ENCODE results near the gene NOC2L.

Gene NOC2L

DNA sequence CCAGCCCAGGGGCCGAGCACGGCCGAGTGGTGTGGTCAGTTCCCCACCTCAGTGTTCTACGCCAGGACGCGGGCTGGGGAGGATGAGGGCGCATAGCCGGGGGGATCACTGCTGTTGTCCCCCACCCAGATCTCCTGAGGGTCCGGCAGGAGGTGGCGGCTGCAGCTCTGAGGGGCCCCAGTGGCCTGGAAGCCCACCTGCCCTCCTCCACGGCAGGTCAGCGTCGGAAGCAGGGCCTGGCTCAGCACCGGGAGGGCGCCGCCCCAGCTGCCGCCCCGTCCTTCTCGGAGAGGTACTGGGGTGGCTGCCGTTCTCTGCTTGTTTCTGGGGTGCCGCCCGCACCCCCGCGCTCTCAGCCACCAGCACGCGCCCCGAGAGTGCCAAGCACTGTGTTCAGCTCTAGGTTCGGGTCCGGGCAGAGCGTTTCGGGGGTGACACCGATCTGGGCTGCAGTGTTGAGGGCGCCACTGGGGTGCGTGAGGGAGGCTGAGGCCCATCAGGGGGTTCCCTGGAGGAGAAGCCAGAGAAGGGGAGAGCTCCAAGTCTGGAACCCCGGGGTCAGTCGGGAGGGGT lies 18.0 kb downstream of the NOC2L start:
- no peak for DNase-seq

DNA sequence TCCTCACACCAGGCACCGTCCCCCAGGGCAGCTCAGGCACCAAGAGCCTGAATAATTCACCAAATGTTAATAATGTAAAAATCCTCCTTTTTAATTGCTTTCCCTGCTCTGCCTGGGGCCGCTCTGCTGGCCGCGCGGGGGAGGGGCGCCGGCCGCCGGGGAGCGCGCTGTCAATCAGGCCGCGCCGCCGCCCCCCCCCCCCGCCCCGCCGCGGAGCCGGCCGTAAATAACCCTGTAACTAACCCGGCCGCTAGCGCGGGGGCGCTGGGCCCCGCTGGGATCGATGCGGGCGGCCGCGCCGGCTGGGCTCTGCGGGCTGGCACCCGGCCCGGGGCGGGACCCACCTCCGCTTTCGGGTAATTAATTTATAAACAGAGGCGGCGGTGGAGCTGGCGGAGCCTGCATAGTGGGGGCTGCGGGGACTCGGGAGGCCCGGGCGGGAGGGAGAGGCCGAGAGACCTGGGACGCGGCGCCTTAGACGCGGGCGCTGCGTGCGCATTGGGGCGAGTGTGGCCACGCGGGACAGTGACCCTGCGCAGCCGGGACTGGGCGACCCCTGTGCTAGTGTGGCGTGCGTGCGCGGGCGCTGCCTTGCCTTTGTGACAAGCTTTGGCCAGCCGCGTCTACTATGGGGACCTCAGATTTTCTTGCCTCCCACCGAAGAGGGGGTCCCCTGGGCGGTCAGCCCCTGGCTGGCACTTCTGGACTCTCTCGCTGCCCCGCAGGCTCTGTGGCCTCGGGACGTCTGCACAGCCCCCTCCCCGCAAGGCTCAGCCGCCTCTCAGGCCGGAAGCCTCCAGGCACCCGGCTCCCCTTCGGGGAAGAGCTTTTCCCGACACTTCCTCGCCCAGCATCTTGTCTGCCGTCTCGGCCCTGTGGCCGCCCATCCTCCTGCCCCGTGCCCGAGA lies 18.7 kb downstream of the NOC2L start:
- peak; percentile 87 for DNase-seq

DNA sequence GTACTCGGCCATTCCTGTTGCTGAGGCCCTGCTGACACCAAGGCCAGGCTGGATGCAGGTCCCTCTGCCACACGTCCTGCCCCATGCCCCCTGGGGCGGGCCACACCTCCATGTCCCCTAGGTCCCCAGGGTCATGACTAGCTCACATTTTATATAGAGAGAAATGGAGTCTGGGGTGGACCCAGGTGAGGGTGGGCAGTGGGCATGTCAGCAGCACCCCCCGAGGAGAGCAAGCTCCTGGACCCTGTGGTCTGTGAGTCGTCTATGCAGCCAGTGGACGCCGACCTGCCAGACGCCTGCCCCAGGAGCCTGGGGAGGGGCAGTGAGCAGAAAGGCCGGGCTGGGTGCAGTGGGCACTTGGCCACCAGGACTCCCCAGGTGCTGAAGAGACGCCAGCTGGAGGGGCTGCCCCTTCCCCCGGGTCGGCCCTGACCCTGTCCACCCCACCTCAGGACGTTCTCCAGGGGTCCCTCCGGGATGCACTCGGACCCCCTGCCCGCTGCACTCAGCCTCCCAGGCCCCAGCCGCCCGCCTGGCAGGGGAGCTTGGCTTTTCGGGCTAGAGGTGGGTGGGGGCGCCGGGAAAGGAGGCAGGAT lies 19.4 kb downstream of the NOC2L start:
- DNase-seq, result peak; percentile 42

DNA sequence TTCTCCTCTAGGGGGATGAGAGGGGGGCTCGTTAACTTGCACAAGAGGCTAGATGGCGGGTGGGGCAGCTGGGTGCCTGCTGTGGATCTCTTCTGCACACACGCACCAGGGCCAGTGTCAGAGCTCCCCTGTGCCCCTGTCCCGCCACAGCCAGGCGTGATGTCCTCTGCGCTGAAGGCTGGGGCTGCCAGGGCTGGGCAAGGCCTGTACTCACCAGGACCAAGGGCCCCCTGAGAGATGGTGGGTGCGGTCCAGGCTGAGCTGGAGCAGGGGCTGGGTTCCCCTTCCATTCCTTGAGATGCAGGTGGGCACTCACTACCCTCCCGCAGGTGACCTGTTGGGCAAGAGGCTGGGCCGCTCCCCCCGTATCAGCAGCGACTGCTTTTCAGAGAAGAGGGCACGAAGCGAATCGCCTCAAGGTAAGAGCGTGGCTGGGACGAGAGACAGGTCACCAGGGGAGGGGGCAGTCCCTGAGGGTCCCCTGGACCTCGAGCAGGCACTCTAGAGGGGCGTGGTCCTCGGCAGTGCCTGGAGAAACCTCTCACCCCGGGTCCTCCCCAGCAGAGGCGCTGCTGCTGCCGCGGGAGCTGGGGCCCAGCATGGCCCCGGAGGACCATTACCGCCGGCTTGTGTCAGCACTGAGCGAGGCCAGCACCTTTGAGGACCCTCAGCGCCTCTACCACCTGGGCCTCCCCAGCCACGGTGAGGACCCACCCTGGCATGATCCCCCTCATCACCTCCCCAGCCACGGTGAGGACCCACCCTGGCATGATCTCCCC lies 20.2 kb downstream of the NOC2L start:
- peak; percentile 45 for DNase-seq

DNA sequence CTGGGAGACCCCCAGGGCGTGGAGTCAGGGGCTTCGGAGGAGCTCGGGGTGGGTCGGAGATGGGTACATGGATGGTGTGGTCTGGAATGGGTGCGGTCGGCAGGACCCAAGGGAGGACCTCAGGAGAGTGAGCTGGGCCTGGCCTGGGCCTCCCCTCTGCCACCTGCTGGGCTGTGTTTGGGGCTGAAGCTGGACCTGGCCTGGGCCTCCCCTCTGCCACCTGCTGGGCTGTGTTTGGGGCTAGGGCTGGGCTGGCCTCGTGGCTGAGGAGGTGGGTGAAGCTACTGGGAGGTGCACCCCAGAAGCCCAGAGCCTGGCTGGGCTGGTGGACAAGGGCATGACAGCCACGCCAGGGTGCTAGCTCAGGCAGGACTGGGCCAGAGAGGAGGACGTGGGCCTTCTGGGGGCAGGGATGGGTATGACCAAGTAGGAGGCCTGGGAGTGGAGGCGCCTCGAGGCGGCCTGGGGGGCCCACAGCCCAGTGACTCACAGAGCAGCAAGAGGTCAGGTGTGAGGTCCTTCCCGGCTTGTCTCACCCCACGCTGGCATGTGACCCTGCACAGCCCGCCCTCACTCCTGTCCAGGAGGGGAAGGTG lies 20.9 kb downstream of the NOC2L start:
- peak; percentile 26 for DNase-seq

DNA sequence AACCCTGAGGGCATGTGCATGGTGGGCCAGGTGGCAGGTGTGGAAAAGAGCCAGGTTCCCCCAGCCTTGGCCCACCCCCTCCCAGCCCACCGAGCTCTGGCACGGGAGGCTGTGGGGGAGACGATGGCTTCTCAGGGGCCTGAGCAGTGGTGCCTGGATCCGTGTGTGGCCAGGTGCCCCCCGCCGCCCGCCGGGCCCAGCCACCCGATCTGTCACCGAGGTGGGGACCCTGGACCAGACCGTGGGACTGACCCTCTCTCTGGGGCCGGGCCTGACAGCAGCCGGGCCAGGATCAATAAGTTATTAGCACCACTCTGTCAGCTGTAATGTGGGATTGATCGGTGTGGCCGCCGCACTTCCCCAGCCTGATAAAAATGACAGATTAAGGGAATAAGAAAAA lies 21.5 kb downstream of the NOC2L start:
- DNase-seq, result peak; percentile 24

DNA sequence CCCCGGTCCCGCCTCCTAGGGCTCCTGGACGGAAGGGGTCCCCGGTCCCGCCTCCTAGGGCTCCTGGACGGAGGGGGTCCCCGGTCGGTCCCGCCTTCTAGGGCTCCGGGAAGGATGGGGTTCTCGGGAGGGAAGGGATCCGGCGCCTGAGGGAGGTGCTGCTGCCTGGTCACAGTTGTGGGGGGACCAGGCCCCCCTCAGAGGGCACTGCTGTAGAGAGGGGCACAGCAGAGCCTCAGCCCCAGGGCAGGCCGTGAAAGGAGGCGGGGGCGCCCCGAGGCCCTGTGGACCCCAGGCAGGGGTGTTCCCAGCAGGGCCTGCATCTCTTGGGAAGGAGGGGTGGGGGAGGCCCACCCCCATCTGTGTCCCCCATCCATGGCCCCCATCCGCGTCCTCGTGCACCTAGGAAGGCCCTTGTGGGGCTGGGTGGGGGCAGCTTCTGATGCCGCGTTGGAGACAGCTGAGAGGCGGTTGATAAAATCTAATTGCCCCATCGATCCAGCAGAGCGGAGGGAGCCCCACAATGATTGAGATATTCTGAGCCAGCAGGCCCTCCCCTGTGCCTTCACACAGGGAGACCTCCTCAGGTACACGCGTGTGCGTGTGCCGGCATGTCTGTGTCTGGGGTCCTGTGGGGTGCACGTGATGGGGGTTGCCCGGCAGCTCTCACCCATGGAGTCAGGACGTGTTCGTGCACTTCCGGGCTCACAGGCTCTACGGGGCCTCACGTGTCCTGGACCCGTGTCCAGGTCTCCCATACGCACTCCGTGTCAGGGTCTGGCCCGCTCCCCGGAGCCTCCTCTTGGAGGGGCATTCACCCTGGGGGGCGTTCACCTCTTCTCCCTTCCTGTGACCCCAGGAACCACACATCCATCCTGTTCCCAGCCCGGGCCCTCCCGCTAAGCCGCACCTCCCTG lies 22.4 kb downstream of the NOC2L start:
- peak; percentile 46 for DNase-seq

DNA sequence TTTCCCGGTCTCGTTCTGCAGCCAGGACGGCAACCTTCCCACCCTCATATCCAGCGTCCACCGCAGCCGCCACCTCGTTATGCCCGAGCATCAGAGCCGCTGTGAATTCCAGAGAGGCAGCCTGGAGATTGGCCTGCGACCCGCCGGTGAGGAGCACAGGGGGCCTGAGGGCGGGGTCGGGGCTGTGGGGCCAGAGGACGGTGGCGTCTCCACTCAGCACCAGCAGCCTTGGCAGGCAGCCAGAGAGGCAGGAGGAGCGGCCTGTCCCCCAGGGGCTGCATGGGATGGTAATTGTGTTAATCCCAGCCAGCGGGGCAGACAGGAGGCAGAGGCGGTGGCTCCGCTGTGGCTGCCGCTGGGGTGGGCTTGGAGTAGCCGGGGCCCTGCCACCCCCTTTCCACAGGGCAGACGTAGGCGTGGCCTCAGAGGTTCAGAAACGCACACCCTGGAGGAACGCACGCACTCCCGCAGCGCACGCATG lies 23.3 kb downstream of the NOC2L start:
- DNase-seq, result peak; percentile 96

DNA sequence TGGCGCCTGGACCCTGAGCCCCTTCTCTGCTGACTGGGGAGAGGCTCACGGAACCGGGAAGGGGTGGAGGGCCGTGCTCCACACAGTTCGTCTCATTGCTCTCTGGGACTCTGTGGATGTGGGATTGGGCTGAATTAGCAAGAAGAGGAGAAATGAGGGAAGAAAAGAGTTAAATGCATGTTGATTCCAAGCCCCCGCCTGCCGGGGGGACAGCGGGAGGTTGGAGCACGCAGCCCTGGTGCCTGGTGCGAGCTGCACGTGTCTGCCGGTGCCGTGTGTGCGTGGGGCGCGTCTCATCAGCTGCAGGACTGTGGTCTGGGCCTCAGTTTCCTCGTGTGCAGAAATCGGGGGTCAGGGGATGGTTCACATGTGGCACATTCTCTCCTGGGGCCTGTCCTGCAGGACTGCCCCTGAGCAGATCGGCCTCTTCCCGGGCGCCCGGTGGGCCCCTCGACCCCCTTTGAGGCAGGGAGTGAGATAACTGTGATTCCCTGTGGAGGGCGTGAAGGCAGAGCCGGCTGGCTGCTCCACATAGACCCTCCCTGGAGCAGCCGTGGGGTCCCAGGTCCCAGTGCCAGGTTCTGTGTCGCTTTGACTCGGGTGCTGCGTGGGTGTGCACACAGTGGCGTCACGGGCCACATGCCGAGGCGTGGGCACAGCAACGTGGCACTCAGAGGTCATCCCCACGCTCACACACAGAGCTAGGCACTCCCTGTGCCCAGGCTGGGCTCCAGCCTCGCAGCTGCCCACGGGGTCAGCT lies 23.9 kb downstream of the NOC2L start:
- DNase-seq, result peak; percentile 49

DNA sequence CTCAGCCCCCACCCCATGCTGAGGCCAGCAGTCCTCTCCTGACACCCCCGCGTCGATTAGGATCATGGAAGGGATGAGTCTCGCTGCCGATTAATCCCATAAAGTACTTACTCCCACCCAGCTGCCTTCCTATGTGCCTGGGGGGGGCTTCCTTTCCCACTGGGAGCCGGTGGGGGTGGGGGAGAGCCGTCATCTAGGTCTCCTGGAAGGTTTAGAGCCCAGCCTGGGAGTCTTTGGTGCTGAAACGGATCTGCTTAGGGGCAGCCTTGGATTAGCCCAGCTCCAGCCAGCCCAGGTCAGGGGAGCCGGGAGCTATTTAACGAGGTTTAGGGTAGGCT lies 25.5 kb downstream of the NOC2L start:
- peak; percentile 55 for DNase-seq

DNA sequence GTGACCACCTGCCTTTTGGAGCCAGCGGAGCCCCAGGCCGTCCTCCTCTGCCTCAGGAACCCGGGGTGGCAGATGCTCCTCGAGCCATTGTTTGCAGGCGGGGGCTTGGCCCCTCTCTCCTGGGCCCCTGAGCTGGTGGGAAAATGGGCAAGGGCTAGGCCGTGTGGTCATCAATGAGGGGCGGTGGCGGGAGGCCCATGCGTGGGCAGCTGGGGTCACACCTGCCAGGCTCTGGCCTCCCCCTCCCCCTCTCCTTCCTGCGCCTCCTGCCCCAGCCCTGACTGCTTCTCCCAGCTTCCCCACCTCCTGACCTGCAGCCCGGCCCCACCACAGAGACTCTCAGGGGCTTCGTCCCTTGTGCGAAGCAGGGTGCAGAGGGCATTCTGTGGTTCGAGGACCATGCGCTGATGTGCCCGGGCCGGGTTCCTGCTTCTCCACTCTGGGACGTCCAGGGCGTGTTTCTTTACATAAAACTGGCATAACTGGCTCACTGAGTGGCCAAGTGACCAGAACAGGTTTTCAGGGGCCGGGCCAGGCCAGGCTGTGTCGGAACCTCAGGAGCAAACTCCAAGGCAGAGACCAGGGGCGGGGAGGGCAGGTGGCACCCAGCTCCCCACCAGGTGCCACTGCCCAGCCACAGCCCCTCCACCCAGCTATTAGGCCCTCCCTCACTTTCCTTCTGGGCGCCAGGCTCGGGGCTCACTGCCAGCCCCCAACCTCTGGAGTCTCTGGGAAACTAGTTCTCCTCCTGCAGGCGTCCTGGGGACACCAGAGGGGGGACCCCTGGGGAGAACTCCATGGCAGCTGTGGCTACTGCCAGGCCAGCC lies 26.1 kb downstream of the NOC2L start:
- DNase-seq, result peak; percentile 39

DNA sequence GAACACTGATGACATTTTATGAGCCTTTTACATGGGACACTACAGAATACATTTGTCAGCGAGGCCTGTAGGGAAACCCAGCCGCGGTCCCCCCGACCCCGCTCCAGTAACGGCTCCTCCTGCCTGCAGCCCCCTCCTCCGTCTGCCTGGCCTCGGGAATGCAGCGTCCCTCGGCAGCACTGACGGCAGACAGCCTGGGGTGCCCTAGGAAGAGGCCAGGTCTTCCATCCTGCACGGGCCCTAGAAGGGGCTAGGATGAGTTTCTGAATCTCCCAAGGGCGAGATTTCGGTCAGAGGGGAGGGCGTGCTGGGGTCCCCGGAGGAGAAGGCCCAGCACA lies 26.9 kb downstream of the NOC2L start:
- DNase-seq, result peak; percentile 52

DNA sequence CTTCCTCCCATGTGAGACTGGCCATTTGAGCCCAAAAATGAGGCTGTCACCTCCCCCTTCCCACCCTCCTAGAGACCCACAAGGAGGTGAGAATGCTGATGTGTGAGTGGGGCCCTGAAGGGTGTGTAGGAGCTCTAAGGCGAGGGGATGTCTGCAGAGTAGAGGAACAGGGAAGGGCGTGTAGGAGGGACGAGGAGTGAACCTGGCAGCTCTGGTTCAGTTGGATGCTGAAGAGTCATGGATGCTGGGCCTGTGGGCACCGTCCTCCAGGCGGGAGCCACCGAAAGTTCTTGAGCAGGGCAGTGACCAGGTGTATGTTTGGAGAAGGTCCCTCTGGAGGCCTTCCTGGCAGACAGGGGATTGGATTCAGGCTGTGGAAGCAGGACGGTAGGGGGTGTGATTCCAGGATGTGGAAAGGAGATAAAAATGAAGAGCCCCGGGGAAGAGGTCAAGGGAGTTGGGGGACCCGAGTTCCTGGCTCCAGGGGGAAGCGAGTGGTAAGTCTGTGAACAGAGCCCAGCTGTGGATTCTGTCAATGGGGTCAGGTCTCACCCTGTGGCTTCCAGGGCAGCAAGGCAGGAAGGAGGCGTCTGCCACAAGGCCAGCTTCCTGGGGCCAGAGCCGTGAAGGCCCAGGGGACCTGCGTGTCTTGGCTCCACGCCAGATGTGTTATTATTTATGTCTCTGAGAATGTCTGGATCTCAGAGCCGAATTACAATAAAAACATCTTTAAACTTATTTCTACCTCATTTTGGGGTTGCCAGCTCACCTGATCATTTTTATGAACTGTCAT lies 27.5 kb downstream of the NOC2L start:
- DNase-seq, result peak; percentile 53

DNA sequence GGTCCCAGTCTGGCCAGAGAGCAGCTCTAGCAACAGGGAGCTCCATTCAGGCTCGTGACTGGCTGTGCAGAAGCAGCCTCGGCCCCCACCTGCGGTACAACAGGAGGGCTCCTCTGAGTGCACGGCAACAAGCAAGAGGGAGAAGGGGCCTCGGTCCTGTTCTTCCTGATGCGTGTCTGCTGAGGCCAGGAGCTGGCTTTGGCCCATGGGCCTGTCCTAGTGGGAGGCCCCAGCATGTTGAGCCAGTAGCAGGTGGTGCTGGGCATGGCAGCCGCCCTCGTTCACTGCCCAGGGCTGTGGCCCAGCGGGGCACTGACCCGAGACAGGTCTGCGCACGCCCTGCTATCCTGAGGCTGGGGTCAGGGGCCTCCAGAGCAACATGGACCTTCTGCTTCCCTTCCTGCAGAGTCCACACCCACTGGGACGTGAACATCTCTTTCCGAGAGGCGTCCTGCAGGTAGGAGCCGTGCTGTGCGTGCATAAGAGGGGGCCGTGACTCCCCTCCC lies 28.4 kb downstream of the NOC2L start:
- DNase-seq, result peak; percentile 4

DNA sequence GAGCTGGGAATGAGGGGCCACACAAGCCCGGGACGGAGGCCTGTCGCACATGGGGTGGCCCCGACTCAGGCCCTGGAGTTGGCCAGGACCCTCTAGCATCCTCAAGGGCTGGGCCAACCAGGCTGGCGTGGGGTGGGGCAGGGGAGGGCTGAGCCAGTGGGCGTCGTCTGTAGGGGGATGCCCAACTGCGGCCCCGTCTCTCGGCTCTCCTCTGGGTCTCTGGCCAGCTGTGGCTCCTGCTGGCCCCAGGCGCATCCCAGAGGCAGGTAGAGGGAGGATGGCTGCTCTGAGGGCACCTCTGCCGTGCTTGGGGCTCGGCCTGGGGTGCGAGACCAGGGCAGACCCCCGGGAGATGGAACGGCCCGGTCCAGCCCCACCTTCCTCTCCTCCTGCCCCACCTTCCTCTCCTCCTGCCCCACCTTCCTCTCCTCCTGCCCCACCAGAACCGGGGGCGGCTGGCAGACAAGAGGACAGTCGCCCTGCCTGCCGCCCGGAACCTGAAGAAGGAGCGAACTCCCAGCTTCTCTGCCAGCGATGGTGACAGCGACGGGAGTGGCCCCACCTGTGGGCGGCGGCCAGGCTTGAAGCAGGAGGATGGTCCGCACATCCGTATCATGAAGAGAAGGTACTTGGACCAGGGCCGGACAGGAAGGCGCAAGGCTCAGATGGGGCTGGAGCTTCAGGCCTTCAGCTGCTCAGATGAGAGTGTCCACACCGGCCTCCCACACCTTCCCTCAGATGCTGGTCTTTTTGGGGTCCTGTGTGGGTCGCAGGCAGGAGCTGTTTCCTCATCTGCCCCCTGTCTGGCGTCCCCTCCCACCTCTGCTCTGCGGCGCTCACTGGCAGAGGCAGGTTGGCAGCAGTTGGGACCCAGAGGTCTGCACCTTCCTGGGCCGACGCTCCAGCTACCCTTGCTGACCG lies 29.1 kb downstream of the NOC2L start:
- DNase-seq, result no peak

DNA sequence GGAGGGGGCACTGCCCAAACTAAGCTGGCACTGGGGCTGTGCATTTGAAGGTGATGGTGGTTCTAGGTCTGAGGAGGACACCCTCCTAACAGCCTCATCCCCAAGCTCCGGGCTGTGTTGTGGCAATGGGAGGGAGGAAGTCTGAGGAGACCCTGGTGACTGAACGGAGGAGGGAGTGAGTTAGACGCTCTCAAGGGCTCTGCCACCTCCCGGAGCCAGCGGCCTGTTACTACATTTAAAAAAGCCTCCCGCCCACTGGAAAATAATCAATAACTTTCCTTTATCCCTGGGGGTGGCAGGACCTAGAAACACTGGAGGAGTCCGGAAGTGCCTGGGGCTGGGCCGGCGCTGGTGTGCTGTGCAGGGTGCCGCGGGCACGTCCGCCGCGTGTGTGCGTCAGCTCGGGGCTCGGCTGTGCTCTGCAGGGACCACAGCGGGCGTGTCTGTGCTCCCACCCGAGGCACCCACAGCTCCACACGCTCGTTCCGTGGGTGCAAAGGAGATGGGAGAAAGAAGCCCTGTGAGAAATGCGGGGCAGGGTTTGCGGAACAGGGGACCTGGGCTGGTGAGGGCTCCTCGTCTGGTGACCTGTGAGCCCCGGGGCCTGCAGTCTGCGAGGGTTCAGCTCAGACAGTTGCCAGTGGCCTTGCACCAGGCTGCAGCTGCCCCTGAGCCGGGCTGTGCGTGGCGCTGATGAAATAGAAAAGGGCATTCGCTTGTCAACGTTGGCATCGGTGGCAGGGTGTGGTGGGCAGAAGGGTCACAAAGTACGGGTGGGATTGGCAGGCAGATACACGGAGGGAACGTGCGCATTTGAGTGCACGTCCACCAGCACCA lies 30.0 kb downstream of the NOC2L start:
- peak; percentile 24 for DNase-seq

DNA sequence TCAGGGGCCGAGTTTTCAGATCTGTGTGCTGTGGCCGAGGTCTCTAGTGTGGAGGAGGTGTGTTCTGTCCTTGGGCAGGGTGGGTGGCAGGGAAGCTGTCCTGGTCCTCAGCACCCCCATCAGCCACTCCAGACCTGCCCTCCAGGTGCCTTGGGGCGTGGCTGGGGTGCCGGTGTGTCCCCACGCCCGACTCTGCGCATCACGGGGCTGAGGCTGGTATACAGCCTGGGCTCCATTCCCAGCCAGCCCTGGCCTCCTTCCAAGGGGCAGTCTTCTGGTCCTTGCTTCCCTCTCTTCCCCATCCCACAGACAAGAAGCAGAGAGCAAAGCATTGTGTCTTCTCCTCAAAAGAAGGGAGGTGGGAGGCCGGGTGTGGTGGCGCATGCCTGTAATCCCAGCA lies 31.3 kb downstream of the NOC2L start:
- DNase-seq, result no peak
